ENCODE measurements around the gene OR10D3. TPM values are rescaled to one million over a fixed set of nuclear protein-coding genes. Genes with fewer than 3 reads are reported as not detected.

The OR10D3 gene, protein sequence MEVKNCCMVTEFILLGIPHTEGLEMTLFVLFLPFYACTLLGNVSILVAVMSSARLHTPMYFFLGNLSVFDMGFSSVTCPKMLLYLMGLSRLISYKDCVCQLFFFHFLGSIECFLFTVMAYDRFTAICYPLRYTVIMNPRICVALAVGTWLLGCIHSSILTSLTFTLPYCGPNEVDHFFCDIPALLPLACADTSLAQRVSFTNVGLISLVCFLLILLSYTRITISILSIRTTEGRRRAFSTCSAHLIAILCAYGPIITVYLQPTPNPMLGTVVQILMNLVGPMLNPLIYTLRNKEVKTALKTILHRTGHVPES
- total RNA-seq (not detected), polyA plus RNA-seq (not detected)
- long read RNA-seq, donor 1, result 0 reads
- long read RNA-seq, donor 2, result 0 reads
- long read RNA-seq, donor 3, result 0 reads

DNA sequence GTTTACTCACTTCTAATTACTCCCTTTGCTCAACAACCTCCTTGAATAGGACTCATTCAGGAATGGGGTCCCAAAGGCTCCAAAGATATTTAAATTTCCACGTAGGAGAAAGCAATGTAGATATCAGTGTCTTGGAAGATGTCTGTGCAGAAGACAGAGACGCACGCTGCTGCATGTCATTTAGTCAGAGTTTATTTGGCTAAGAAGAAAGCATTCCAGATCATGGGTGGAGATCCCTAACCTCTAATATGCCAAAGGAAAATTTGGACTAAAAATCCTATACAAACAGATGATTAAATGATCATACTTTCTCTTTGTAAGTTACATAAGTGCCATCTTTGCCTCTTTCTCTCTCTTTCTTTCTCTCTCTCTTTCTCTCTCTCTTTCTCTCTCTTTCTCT, at the start of gene OR10D3:
TSS of gene OR10D3 (plus strand) at position 278 of the 400 bp plus-strand sequence. CDS start 1,925 bp downstream, outside the sequence.
- TF ChIP-seq, protein P1, sequence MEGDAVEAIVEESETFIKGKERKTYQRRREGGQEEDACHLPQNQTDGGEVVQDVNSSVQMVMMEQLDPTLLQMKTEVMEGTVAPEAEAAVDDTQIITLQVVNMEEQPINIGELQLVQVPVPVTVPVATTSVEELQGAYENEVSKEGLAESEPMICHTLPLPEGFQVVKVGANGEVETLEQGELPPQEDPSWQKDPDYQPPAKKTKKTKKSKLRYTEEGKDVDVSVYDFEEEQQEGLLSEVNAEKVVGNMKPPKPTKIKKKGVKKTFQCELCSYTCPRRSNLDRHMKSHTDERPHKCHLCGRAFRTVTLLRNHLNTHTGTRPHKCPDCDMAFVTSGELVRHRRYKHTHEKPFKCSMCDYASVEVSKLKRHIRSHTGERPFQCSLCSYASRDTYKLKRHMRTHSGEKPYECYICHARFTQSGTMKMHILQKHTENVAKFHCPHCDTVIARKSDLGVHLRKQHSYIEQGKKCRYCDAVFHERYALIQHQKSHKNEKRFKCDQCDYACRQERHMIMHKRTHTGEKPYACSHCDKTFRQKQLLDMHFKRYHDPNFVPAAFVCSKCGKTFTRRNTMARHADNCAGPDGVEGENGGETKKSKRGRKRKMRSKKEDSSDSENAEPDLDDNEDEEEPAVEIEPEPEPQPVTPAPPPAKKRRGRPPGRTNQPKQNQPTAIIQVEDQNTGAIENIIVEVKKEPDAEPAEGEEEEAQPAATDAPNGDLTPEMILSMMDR (IDR thresholded peaks at IDR 0.05), result no peak
- H3K27ac ChIP-seq, result no peak within 1 kb of the TSS
- H3K27me3 ChIP-seq, result peaks cover 0 to 2% (median 0%) of the 10 kb centered on the region in 7 donors
- H3K36me3 ChIP-seq, result no peaks in the 10 kb centered on the region
- no peak within 1 kb of the TSS for H3K4me3 ChIP-seq
- DNase-seq (no peak), ATAC-seq (no peak)
- no peaks in the 10 kb centered on the region for H3K4me1 ChIP-seq
- H3K9me3 ChIP-seq, result peaks cover 0 to 5% (median 0%) of the 10 kb centered on the region in 11 donors
- WGBS, 2 donors, result 32% methylated on average over 3 of the region's 3 CpGs
- intact Hi-C loops (cut with DNase I), result loop anchor here in 1 of 10 donors (10.0 kb wide), 1 partner anchor 118 kb away; no protein-coding TSS in a partner anchor

DNA sequence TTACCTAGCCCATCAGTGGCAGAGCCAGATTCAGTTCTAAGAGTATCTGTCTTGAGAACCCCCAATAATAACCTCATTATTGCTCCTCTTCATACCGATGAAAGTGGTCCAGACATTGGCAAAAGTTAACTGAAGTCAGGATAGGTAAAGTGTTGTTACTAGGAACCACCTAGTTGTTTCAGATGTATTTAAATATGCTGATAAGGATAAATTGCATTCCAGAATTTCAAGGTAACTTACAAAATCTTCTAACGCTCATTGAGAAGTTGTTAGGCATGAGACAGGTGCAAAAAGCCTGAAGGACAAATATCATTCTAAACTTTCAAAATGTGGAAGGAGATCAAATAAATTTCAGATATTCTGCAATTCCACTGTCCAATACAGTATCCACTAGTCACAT, 40.1 kb upstream of the OR10D3 start:
- TF ChIP-seq, protein P1 (IDR thresholded peaks at IDR 0.05), result no peak
- ATAC-seq (no peak), DNase-seq (no peak)
- H3K4me3 ChIP-seq, result no peak overlapping the region
- no peaks in the 10 kb centered on the region for H3K27me3 ChIP-seq
- 96 to 97% methylated on average over 2 of the region's 2 CpGs for WGBS, 2 donors
- peaks cover 0 to 19% (median 5%) of the 10 kb centered on the region in 11 donors for H3K9me3 ChIP-seq
- intact Hi-C loops (cut with DNase I), result no loop called here
- H3K36me3 ChIP-seq, result peaks cover 0 to 27% (median 0%) of the 10 kb centered on the region in 9 donors
- H3K27ac ChIP-seq, result no peak overlapping the region
- no peaks in the 10 kb centered on the region for H3K4me1 ChIP-seq

DNA sequence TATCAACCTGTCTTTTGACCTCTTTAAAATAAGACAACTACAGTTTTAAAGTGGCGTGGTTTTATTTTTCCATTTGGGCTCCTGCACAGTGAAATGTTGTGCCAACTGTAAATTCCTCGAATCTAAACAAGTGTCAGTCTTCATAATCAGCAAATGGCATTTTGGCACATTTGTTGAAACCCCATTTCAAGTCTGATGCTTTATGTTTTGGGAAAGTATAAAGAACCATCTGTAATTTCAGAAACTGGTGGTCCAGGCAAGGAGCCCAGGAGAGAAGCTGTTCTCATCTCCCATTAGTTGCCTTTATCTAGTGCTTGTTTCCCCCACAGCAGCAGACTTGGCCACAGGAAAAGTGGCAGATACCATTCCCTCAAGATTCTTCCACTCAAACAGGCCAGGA, 35.2 kb upstream of the OR10D3 start:
- Histone ChIP-seq H3K27me3 (no peaks in the 10 kb centered on the region), H3K36me3 (peaks cover 0 to 13% (median 0%) of the 10 kb centered on the region in 9 donors), H3K4me1 (no peaks in the 10 kb centered on the region), H3K4me3 (no peak overlapping the region), H3K27ac (no peak overlapping the region), H3K9me3 (peaks cover 0 to 6% (median 0%) of the 10 kb centered on the region in 11 donors)
- intact Hi-C loops (cut with DNase I), result no loop called here
- 84% methylated on average over 2 of the region's 2 CpGs for WGBS, 2 donors
- TF ChIP-seq, protein P1 (IDR thresholded peaks at IDR 0.05), result no peak
- DNase-seq (no peak), ATAC-seq (no peak)

DNA sequence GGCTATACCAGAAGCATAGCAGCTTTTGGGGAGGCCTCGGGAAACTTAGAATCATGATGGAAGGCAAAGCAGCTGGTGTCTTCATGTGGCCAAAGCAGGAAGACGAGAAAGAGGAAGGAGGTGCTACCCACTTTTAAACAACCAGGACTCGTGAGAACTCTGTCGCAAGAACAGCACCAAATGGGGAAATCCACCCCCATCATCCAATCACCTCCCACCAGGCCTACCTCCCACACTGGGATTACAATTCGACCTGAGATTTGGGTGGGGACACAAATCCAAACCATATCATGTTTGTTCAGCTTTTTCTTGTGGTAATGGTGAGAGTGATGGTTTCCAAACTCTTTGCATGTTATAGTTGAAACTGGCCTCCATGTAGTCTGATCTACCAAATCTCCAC, 32.5 kb upstream of the OR10D3 start:
- Histone ChIP-seq H3K36me3 (peaks cover 0 to 5% (median 0%) of the 10 kb centered on the region in 9 donors), H3K27me3 (no peaks in the 10 kb centered on the region), H3K9me3 (peaks cover 0 to 6% (median 0%) of the 10 kb centered on the region in 11 donors), H3K4me1 (no peaks in the 10 kb centered on the region), H3K4me3 (no peak overlapping the region), H3K27ac (no peak overlapping the region)
- TF ChIP-seq, protein P1 (IDR thresholded peaks at IDR 0.05), result no peak
- ATAC-seq (no peak), DNase-seq (no peak)
- intact Hi-C loops (cut with DNase I), result no loop called here
- 69% methylated on average over 5 of the region's 5 CpGs for WGBS, 2 donors
